HG03439 (cell line): ENCODE measurements around the gene NTSR1.

ENCODE experiments used
- ATAC-seq: cut with Tn5 transposase; IDR thresholded peaks from one replicate; pipeline ENCODE4 v1.9.1; 2021; ENCODE audit warnings: mild to moderate bottlenecking, moderate library complexity; ENCODE audit not compliant: unreplicated experiment

The NTSR1 gene

GRCh38 chr20:62706857-62707256, 1.8 kb upstream of the NTSR1 start:
- no peak for ATAC-seq

DNA sequence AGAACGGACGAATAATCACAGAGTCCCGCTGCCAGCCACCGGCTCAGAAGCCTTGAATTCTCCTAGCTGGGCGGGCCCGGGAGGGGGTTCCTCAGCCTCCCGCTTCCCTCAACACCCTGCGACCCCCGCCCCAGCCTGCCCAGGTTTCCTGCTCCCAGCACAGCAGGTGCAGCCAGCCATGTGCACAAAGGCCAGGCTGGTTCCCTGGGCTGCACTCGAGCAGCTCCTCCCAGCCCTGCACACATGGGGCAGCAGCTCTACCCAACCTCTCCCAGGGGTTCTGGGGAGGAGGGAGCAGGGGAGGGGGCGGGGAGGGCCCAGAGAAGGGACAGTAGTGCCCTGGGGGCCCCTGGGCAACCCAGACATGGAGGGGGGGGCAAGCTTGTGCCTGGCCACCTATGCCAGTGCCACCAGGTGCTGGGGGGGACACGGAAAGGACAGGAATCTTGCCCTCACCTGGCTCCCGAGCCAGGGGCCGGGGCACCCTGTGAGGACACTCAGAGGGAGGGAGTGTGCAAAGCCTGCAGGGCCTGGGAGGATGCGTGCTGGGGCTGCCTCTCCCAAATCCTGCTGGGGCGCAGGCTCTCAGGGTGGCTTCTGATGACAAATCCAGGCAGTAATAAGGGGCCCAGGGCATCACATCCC, 1.2 kb upstream of the NTSR1 start:
- no peak for ATAC-seq

- no peak for ATAC-seq
Measured at GRCh38 chr20:62707921-62708521, 615 bp upstream of the NTSR1 start.

GRCh38 chr20:62709537-62709905, 885 bp downstream of the NTSR1 start:
- no peak for ATAC-seq

GRCh38 chr20:62710221-62710885, 1.7 kb downstream of the NTSR1 start:
- ATAC-seq = no peak

DNA sequence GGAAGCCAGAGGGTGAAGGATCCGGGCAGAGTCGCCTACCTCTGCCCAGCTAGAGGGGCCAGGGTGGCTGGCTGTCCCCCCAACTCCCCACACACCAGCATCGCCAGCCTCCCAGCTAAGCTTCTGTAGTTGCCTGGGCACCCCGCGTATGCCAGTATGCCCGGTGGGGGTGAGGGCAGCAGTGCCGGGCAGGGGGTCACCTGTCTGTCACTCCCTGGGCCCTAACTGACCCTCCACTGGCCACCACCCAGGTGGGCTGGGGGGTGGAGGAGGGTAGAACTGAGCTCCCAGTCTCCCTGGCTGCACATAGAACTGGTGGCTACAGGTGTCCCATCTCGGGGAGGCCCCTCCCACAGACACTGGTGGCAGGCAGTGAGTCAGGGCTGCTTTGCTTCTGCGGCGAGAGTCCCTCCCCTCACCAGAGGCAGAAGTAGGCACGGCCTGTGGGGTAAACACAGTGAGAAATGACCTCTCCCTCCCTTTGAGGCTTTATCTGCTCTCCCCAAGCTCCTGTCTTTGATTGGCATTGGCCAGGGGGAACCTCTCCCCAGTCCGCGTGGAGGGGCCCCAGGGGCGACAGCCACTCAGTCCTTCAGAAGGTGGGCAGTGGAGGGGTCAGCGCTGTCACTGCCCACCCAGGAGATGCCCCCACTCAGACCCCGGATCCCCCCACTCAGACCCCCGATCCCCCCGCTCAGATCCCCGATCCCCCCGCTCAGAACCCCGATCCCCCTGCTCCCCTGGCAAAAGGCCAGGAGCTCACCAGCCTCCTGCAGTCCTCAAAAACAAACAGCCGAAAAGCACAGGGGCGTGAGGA, 2.5 kb downstream of the NTSR1 start:
- ATAC-seq = no peak

GRCh38 chr20:62711703-62712101, 3.1 kb downstream of the NTSR1 start:
- ATAC-seq = no peak

DNA sequence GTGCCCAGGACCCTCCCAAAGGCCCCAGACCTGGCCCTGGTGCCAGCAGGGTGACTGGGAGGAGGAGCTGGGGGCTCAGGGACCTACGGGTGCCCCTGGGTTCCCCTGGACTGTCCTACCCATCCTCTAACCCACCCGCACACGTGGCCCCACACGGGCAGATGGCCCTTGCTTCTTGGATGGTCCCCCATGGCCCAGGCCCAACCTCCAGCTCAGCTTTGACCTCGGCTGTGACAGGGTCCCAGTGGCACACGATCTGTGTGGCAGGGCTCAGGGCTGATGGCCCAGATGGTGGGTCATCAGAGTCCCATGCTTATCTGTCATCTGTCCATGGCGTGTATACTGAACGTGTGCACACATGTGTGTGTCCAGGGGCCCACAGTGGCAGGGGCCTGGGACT, 4.0 kb downstream of the NTSR1 start:
- ATAC-seq = no peak

DNA sequence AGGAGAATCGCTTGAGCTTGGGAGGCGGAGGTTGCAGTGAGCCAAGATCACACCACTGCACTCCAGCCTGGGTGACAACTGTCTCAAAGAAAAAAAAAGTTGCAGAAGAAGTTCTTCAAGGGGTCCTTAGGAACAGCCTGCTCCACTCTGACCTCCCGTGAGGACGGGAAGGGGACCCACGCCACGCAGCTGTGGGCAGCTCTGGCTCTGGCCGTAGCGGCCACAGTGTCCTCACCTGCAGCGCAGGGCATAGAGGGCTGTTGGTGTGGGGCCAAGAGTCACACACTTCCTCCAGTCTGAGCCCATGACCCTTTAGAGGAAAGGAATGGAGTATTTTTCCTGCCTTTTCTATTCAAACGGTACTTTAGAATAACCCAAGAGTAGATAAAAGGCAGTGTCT, 5.4 kb downstream of the NTSR1 start:
- no peak for ATAC-seq

GRCh38 chr20:62714799-62715198, 6.2 kb downstream of the NTSR1 start:
- no peak for ATAC-seq

DNA sequence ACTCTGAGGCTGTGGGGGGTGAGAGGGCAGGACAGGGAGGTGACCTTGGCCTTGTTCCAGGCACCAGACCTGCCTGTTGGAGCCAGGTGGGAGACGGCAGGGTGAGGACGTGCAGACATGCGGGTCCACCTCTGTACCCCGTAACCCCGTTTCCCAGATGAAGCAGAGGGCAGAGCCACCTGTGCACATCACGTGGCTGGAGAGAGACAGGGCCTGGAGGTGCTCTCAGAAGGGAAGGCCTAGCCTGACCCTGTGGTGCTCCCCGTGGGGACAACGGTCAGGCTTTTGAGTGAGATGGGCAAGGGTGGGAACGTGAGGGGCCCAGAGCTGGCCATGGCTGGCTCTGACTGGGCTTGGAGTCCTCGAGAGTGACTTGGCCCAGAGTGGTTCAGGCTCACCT, 6.6 kb downstream of the NTSR1 start:
- ATAC-seq = no peak

- ATAC-seq = no peak
Measured at GRCh38 chr20:62716198-62716940, 7.7 kb downstream of the NTSR1 start.

DNA sequence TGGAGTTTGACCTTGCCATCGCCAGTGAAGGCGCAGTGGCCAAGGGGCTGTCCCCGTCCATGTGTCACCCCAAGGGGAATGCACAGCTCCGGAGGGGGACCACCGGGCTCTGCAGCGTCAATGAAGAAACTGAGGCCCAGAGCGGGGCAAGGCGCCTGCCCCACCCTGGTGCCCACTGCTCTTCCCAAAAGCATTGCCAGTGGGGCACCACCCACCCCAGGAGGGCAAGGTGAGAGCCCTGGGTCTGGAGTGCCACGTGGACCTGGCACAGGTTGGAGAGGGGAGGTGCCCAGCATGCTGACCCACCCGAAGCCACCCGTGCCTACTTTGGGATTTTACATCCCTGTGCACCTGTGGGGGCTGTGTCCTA, 8.3 kb downstream of the NTSR1 start:
- no peak for ATAC-seq

- ATAC-seq = no peak
Measured at GRCh38 chr20:62717933-62718332, 9.3 kb downstream of the NTSR1 start.

- ATAC-seq = no peak
Measured at GRCh38 chr20:62718546-62718945, 9.9 kb downstream of the NTSR1 start.

- ATAC-seq = no peak
Measured at GRCh38 chr20:62719250-62719935, 10.8 kb downstream of the NTSR1 start.

DNA sequence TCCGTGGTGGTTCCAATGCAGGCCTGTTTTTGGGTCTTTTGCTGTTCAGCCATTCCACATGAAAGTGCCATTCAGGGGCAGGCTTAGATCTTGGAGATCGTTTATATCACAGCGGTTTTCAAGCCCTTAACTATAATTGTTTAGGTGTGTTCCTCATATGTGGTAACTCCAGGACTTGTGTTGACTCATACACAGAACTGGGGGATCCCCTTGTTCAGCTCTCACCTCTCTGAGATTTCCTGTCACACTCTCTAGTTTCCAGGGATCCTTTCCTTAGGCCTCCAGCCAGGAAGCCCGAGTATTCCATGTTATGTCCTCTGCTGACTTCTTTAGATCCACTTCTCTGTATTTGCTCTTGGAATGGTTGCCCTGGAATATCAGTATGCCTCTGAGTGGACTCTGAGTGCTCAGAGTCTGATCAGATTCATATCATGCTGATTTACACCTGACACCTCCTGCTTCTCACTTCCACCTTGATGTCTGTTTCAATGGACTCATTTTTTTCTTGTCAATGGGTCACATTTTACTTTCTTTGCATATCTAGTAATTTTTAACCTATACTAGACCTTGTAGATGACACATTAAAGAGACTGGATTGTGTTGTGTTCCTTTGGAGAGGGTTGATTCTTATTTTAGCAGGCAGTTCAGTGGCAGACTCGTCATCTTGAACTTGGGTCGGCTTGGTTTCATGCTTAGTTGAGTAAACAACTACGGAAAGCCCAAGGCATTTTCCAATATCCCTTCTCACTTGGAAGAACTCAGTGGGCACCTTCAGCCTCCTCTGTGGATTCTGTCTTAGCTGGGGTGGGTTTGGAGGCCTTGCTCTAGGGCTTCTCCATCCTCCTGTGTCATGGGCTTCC, 13.1 kb downstream of the NTSR1 start:
- no peak for ATAC-seq

GRCh38 chr20:62722627-62723026, 14.0 kb downstream of the NTSR1 start:
- ATAC-seq = no peak

DNA sequence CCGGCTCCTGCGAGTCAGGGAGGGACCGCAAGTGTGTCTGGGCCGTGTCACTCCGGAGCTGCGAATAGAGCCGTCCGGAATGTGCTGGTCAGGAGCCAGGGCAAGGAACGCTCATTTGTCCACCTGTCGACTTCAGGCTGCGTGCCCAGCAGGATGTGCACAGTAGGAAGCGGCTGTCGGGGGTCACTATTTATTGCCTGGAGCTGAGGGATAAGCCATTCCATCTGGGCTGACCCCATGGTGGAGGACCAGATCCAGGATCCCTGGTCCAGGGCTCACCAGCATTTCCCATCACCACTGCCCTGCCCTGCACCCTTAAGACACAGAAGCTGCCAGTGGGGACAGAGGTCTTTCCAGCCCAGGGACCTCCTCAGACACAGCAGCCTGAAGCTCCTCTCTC, 14.7 kb downstream of the NTSR1 start:
- no peak for ATAC-seq
